ENCODE results near the gene ALG1. TPM values are rescaled to one million over a fixed set of nuclear protein-coding genes. Genes with fewer than 3 reads are reported as not detected.
A peak's percentile ranks its signal among the peaks of the same experiment; 100 is the strongest.

Gene ALG1
- total and polyA plus RNA-seq, 2 donors (not counting 3 experiments of a cell fraction or from before 2014, with no cell fraction given) = 33.7 to 46.0 TPM

DNA sequence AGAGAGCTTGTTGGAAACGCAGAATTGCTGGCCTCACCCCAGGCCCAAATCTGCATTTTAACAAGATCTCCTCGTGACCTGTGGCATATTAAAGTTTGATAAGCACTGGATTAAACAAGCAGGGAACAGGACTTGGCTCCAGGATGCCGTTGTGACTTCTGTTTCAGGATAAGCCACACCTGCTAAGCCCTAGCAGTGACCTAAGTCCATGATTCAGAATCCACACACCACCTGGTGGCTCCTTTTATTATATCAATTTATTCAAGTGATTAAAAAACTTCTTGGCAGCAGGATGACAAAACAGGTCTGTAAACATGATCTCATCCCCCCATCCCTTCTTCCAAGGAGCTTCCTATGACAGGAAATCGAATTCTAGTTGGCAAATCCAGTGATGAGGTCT is 47.0 kb upstream of the ALG1 start:
- H3K4me1 ChIP-seq (ENCODE audit: control insufficient read depth, extremely low read depth, insufficient read depth, low read length) = no peaks in the 10 kb centered on the region
- H3K9me3 ChIP-seq (replicated peaks; ENCODE audit: control insufficient read depth, insufficient read depth, low read length) = no peaks in the 10 kb centered on the region
- H3K27ac ChIP-seq (ENCODE audit: insufficient read depth, low read depth, low read length) = no peak overlapping the region
- DNase-seq (ENCODE audit: low read depth, low spot score) = peak; percentile 31
- no TSS peak for BruUV-seq (replicated peaks)
- dilution Hi-C loops (cut with MboI; ENCODE audit: extremely low pct_ligation_motif_present, low sequenced_read_pairs) = no loop called here
- no peak overlapping the region for H3K4me2 ChIP-seq (ENCODE audit: insufficient read depth, low read length)
- no peaks in the 10 kb centered on the region for H3K9me1 ChIP-seq (replicated peaks; ENCODE audit: control insufficient read depth, extremely low read depth, insufficient read depth, low read length)
- FAIRE-seq = no peak
- no peaks in the 10 kb centered on the region for H3K79me2 ChIP-seq (ENCODE audit: control insufficient read depth, insufficient read depth, low read length)
- no peaks in the 10 kb centered on the region for H4K20me1 ChIP-seq (replicated peaks; ENCODE audit: control insufficient read depth, extremely low read depth, insufficient read depth, low read length)
- no peaks in the 10 kb centered on the region for H3K27me3 ChIP-seq (ENCODE audit: control insufficient read depth in 2 of 2, insufficient read depth in 2 of 2, low read length in 2 of 2)
- ChIA-PET POLR2A (interaction anchor here (0.6 to 1.1 kb wide), 2 partner anchors 23 to 37 kb away, joined by 3 to 6 read pairs; no protein-coding TSS in a partner anchor), CTCF (interaction anchor here (0.6 to 2.0 kb wide), 6 partner anchors 10 to 67 kb away, joined by 3 to 11 read pairs (median 3); partner anchors contain the start of genes NAGPA and SEC14L5)
- peaks cover 0 to 2% of the 10 kb centered on the region in 2 experiments for H3K36me3 ChIP-seq (ENCODE audit: control insufficient read depth in 2 of 2, extremely low read depth in 1 of 2, insufficient read depth in 2 of 2, low read length in 2 of 2)
- no peak for TF ChIP-seq FOS (IDR thresholded peaks at IDR 0.05; ENCODE audit: borderline replicate concordance, insufficient read depth, low read length)
- TF ChIP-seq, protein P1, sequence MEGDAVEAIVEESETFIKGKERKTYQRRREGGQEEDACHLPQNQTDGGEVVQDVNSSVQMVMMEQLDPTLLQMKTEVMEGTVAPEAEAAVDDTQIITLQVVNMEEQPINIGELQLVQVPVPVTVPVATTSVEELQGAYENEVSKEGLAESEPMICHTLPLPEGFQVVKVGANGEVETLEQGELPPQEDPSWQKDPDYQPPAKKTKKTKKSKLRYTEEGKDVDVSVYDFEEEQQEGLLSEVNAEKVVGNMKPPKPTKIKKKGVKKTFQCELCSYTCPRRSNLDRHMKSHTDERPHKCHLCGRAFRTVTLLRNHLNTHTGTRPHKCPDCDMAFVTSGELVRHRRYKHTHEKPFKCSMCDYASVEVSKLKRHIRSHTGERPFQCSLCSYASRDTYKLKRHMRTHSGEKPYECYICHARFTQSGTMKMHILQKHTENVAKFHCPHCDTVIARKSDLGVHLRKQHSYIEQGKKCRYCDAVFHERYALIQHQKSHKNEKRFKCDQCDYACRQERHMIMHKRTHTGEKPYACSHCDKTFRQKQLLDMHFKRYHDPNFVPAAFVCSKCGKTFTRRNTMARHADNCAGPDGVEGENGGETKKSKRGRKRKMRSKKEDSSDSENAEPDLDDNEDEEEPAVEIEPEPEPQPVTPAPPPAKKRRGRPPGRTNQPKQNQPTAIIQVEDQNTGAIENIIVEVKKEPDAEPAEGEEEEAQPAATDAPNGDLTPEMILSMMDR (IDR thresholded peaks at IDR 0.05; ENCODE audit: extremely low read depth in 1 of 2, insufficient read depth in 1 of 2, low read depth in 1 of 2, low read length in 2 of 2) = peak in 1 of 2 donors; percentile 10
- H3K4me3 ChIP-seq (replicated peaks in 1 of 3; ENCODE audit: insufficient read depth in 1 of 3, low read depth in 1 of 3, low read length in 3 of 3) = no peak overlapping the region
- no peak overlapping the region for H2AFZ ChIP-seq (ENCODE audit: low read depth, low read length)
- H3K9ac ChIP-seq (replicated peaks; ENCODE audit: extremely low read depth, insufficient read depth, low read length) = no peak overlapping the region
- intact Hi-C loops (cut with micrococcal nuclease) = no loop called here

DNA sequence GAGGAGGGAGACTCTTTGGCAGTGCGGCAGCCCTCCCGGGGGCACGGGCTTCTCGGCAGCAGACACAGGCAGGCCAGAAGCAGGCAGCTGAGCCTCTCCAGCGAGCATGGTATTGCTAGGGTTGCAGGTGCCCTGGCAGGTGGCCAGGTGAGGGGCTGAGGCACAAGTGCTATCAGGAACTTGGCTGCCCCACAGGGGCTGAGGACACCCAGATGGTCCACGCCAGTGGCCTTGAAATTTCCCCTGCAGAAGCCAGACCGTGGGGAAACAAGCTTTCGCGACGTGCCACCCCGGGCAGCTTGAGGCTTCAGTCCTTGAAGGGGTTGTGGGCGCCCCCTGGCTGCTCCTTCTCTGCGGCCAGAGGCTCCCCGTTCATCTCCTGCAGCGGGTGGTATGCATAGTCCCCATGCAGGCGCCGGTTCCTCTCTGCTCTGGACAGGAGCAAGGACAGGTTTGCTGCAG is 46.4 kb upstream of the ALG1 start:
- dilution Hi-C loops (cut with MboI; ENCODE audit: extremely low pct_ligation_motif_present, low sequenced_read_pairs) = no loop called here
- no peaks in the 10 kb centered on the region for H3K79me2 ChIP-seq (ENCODE audit: control insufficient read depth, insufficient read depth, low read length)
- POLR2A ChIA-PET = interaction anchor here (1.1 kb wide), 1 partner anchor 22 kb away, joined by 3 read pairs; no protein-coding TSS in a partner anchor
- H3K4me2 ChIP-seq (ENCODE audit: insufficient read depth, low read length) = no peak overlapping the region
- intact Hi-C loops (cut with micrococcal nuclease) = no loop called here
- H3K9me3 ChIP-seq (replicated peaks; ENCODE audit: control insufficient read depth, insufficient read depth, low read length) = no peaks in the 10 kb centered on the region
- H3K4me3 ChIP-seq (replicated peaks in 1 of 3; ENCODE audit: insufficient read depth in 1 of 3, low read depth in 1 of 3, low read length in 3 of 3) = no peak overlapping the region
- no peak for FAIRE-seq
- DNase-seq (ENCODE audit: low read depth, low spot score) = peak; percentile 16
- peaks cover 0 to 2% of the 10 kb centered on the region in 2 experiments for H3K36me3 ChIP-seq (ENCODE audit: control insufficient read depth in 2 of 2, extremely low read depth in 1 of 2, insufficient read depth in 2 of 2, low read length in 2 of 2)
- CTCF ChIA-PET = interaction anchor here (0.6 to 2.0 kb wide), 5 partner anchors 9 to 67 kb away, joined by 3 to 11 read pairs (median 3); partner anchors contain the start of genes NAGPA and SEC14L5
- H3K9ac ChIP-seq (replicated peaks; ENCODE audit: extremely low read depth, insufficient read depth, low read length) = no peak overlapping the region
- H3K9me1 ChIP-seq (replicated peaks; ENCODE audit: control insufficient read depth, extremely low read depth, insufficient read depth, low read length) = no peaks in the 10 kb centered on the region
- H3K4me1 ChIP-seq (ENCODE audit: control insufficient read depth, extremely low read depth, insufficient read depth, low read length) = no peaks in the 10 kb centered on the region
- H3K27ac ChIP-seq (ENCODE audit: insufficient read depth, low read depth, low read length) = no peak overlapping the region
- TF ChIP-seq GATA2 (IDR thresholded peaks at IDR 0.05; ENCODE audit: insufficient read depth, insufficient read length, low read depth, low read length) = no peak
- TF ChIP-seq, protein P1 (IDR thresholded peaks at IDR 0.05; ENCODE audit: extremely low read depth in 1 of 2, insufficient read depth in 1 of 2, low read depth in 1 of 2, low read length in 2 of 2) = peak in 1 of 2 donors; percentile 53
- H4K20me1 ChIP-seq (replicated peaks; ENCODE audit: control insufficient read depth, extremely low read depth, insufficient read depth, low read length) = no peaks in the 10 kb centered on the region
- H2AFZ ChIP-seq (ENCODE audit: low read depth, low read length) = no peak overlapping the region
- H3K27me3 ChIP-seq (ENCODE audit: control insufficient read depth in 2 of 2, insufficient read depth in 2 of 2, low read length in 2 of 2) = no peaks in the 10 kb centered on the region
- TSS peak; percentile 45 for BruUV-seq (replicated peaks)
